Measurements from ENCODE around the gene SLC26A3.

DNA sequence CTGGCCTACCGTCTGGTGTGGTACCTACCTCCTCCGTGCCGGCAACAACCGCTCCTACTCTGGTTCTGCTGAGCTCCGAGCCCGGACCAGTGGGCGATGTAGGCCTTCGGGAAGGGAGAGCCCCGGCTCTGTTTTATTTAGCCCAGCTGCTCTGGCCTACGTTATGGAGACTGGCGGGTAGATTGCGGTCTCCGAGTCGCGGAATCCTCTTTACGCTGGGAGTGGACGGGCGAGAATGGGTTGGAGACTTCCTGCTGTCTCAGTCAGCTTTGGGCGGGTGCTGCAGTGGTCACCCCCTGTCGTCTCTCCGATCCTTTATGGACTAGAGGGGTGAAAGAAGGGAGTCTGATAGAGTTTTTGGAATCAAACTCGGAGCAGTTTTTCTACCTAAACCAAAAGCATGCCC, 58.7 kb downstream of the SLC26A3 start:
- TF ChIP-seq, protein P1, sequence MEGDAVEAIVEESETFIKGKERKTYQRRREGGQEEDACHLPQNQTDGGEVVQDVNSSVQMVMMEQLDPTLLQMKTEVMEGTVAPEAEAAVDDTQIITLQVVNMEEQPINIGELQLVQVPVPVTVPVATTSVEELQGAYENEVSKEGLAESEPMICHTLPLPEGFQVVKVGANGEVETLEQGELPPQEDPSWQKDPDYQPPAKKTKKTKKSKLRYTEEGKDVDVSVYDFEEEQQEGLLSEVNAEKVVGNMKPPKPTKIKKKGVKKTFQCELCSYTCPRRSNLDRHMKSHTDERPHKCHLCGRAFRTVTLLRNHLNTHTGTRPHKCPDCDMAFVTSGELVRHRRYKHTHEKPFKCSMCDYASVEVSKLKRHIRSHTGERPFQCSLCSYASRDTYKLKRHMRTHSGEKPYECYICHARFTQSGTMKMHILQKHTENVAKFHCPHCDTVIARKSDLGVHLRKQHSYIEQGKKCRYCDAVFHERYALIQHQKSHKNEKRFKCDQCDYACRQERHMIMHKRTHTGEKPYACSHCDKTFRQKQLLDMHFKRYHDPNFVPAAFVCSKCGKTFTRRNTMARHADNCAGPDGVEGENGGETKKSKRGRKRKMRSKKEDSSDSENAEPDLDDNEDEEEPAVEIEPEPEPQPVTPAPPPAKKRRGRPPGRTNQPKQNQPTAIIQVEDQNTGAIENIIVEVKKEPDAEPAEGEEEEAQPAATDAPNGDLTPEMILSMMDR (IDR thresholded peaks at IDR 0.05): no peak
- TF ChIP-seq EZH2 (IDR thresholded peaks at IDR 0.05) (no peak), EZH2phosphoT487 (IDR thresholded peaks at IDR 0.05) (no peak)
